ENCODE measurements around the gene MSL3B.

DNA sequence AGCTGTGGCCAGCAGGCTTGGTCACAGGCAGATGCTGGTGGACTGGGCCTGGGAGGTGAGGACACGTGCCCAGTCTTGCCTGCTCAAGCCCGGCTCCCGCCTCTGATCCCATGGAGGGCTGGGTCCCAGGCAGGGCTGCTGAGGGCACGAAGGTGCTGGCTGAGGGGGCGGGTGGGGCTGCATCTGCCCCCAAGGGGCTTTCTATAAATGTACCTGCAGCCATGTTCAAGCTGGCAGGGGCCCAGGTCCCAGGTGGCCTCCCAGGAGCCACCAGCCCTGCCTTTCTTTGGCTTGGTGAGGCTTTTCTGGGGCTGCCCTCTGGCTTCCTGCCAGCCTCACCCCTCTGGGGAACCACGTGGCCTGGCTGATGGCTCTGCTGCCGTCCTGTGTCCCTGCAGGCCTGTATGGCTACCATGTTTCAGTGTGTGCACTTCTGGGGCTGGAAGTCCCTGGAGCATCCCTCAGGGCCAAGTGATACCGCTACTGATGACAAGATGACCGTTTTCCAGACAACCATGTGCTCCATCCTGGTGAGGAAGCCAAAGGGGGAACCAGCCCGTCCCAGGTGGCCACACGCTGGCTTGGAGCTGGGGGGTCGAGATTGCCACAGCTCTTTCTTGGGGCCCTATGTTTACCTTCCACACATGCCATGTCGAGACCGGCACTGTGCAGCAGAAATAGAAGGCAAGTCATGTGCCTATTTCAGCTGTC is 37.0 kb downstream of the MSL3B start:
- TF ChIP-seq EP300 (IDR thresholded peaks at IDR 0.05) (no peak), POLR2AphosphoS5 (IDR thresholded peaks at IDR 0.05) (no peak)
- TF ChIP-seq, protein P1, sequence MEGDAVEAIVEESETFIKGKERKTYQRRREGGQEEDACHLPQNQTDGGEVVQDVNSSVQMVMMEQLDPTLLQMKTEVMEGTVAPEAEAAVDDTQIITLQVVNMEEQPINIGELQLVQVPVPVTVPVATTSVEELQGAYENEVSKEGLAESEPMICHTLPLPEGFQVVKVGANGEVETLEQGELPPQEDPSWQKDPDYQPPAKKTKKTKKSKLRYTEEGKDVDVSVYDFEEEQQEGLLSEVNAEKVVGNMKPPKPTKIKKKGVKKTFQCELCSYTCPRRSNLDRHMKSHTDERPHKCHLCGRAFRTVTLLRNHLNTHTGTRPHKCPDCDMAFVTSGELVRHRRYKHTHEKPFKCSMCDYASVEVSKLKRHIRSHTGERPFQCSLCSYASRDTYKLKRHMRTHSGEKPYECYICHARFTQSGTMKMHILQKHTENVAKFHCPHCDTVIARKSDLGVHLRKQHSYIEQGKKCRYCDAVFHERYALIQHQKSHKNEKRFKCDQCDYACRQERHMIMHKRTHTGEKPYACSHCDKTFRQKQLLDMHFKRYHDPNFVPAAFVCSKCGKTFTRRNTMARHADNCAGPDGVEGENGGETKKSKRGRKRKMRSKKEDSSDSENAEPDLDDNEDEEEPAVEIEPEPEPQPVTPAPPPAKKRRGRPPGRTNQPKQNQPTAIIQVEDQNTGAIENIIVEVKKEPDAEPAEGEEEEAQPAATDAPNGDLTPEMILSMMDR (IDR thresholded peaks at IDR 0.05): no peak
